Thyroid gland (tissue), 4 donors: Measurements from ENCODE around the gene THYN1.

Experiments used
- CTCF ChIP-seq, 6 experiments: fragments of 200-600 bp in 3 of 6; fragments of 450-650 bp in 3 of 6; sonication (generic) in 3 of 6; IDR thresholded peaks; one replicate each; pipeline ENCODE4 v1.5.1; 2016 to 2019; ENCODE audit warnings: antibody characterized with exemption in 6 of 6, mild to moderate bottlenecking in 2 of 6, inconsistent platforms in 1 of 6, moderate library complexity in 1 of 6
- POLR2A ChIP-seq, 2 donors: fragments of 450-650 bp; IDR thresholded peaks; one replicate each; pipeline ENCODE4 v1.6.1; 2017; ENCODE audit warnings: antibody characterized with exemption in 2 of 2, mild to moderate bottlenecking in 2 of 2, moderate library complexity in 1 of 2

- peak in 2 of 6 experiments; percentile 13 to 35 for TF ChIP-seq CTCF (IDR thresholded peaks at IDR 0.05)
- no peak for TF ChIP-seq POLR2A (IDR thresholded peaks at IDR 0.05)
Measured at GRCh38 chr11:134275534-134276395, 22.6 kb upstream of the THYN1 start, which contains the start of gene GLB1L3.
